Vagina (tissue), 2 donors: Measurements from ENCODE around the gene HOXC5. TPM values are rescaled to one million over a fixed set of nuclear protein-coding genes. Genes with fewer than 3 reads are reported as not detected.

Experiments
- DNase-seq, 2 donors: peaks; one replicate each; pipeline ENCODE4 v3.0.0-alpha.2; 2017; ENCODE audit errors: extremely low spot score in 2 of 2
- H3K27ac ChIP-seq: fragments of 200-600 bp; sonication (generic); one replicate; pipeline ENCODE4 v1.5.1; 2019
- H3K27me3 ChIP-seq: fragments of 200-600 bp; sonication (generic); one replicate; pipeline ENCODE4 v1.5.1; 2019
- H3K36me3 ChIP-seq, 2 donors: fragments of 200-600 bp; sonication (generic); one replicate each; pipeline ENCODE4 v1.5.1; 2017 to 2019
- H3K4me1 ChIP-seq: fragments of 200-600 bp; sonication (generic); one replicate; pipeline ENCODE4 v1.5.1; 2019
- H3K4me3 ChIP-seq, 2 donors: fragments of 200-600 bp; sonication (generic); 1 replicate in 1 of 2; 2 replicates in 1 of 2; pipeline ENCODE4 v1.5.1; 2016 to 2019
- H3K9me3 ChIP-seq: fragments of 200-600 bp; sonication (generic); one replicate; pipeline ENCODE4 v1.5.1; 2019
- POLR2A ChIP-seq, 2 donors: fragments of 450-650 bp; IDR thresholded peaks; one replicate each; pipeline ENCODE4 v1.6.1; 2017; ENCODE audit warnings: antibody characterized with exemption in 2 of 2, mild to moderate bottlenecking in 2 of 2, moderate library complexity in 2 of 2
- POLR2AphosphoS5 ChIP-seq, 2 donors: sonication (generic); formaldehyde crosslinking; IDR thresholded peaks; one replicate each; pipeline ENCODE4 v1.9.0; 2017; ENCODE audit warnings: antibody characterized with exemption in 2 of 2, mild to moderate bottlenecking in 2 of 2, low read depth in 1 of 2; ENCODE audit not compliant: insufficient read depth in 1 of 2
- intact Hi-C: fragments of 100-400 bp; cut with DNase I; formaldehyde crosslinking; loops from one replicate; pipeline ENCODE4 v1.15.1; 2023
- total RNA-seq: library from RNA; depleted of rRNA; stranded (reverse); fragments of >200 nt; gene quantifications from one replicate; pipeline ENCODE4 v1.2.3, GENCODE V29; 2016
- TF ChIP-seq, protein P1 (sequence below), 3 experiments: fragments of 450-650 bp in 2 of 3; fragments of 200-600 bp in 1 of 3; sonication (generic) in 1 of 3; IDR thresholded peaks; one replicate each; pipeline ENCODE4 v1.5.1; 2017 to 2019; ENCODE audit warnings: antibody characterized with exemption in 3 of 3, mild to moderate bottlenecking in 2 of 3, moderate library complexity in 2 of 3

Gene HOXC5
- total RNA-seq, 1 donor from 2014 or later: not detected

DNA sequence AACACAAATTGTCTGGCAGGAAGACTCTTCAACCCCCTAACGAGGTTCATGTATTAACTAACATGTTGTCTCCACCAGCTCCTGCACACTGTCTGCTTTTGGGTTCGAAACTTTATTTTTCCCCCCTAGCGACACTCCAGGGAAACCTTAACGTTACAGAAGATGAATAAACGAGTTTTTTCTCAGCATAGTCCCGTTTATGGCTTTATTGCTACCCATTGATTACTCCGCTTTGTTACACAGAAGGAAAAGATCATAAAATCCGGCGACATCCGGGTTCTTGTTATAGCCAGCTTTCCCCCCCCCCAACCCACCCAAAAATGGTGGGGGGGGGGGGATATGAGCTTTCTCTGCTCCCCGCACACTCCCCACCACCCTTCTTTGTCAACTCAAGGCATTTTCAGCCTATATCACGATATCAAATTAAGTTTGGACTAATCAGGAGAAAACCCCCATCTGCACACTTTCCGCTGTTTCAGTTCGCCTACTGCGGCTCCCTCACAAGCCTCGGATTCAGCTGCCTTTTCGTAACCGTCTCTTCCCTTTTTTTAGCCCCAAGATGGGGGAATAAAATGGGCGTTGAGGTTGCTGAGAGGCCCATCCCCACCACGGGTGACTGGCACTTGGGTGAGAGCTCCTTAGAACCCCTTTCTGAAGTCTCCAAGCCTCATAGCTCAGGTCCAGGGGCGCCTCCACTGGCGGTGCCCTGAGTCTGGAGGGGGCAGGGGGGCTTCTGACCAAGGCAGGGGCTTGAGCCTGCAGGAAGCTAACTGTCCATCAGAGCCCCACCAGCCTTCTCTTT is 6.0 kb upstream of the HOXC5 start:
- Histone ChIP-seq H3K27me3 (peaks cover 13% of the 10 kb centered on the region), H3K4me1 (peaks cover 16% of the 10 kb centered on the region), H3K36me3 (no peaks in the 10 kb centered on the region), H3K4me3 (no peak overlapping the region), H3K27ac (no peak overlapping the region), H3K9me3 (no peaks in the 10 kb centered on the region)
- no peak for DNase-seq
- intact Hi-C loops: no loop called here
- TF ChIP-seq, protein P1, sequence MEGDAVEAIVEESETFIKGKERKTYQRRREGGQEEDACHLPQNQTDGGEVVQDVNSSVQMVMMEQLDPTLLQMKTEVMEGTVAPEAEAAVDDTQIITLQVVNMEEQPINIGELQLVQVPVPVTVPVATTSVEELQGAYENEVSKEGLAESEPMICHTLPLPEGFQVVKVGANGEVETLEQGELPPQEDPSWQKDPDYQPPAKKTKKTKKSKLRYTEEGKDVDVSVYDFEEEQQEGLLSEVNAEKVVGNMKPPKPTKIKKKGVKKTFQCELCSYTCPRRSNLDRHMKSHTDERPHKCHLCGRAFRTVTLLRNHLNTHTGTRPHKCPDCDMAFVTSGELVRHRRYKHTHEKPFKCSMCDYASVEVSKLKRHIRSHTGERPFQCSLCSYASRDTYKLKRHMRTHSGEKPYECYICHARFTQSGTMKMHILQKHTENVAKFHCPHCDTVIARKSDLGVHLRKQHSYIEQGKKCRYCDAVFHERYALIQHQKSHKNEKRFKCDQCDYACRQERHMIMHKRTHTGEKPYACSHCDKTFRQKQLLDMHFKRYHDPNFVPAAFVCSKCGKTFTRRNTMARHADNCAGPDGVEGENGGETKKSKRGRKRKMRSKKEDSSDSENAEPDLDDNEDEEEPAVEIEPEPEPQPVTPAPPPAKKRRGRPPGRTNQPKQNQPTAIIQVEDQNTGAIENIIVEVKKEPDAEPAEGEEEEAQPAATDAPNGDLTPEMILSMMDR (IDR thresholded peaks at IDR 0.05): no peak
- TF ChIP-seq POLR2A (IDR thresholded peaks at IDR 0.05) (no peak), POLR2AphosphoS5 (IDR thresholded peaks at IDR 0.05; ENCODE audit: insufficient read depth in 1 of 2, low read depth in 1 of 2) (no peak)

DNA sequence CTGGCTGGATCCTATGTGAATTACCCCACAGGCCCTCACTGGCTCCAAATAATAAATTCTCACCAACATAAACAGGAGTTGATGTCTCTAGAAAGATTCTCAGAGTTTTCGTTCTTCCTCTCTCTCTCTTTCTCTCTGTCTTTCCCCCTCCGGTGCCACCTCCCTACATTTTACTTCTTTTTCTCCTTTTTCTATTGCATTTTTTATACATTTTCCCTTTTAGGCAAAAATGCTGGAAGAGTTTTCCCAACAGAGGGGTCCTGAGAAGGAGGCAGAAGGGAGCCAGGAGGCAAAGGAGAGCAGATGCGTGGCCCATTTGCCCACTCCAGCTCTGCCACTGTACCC is 5.4 kb upstream of the HOXC5 start:
- H3K27me3 ChIP-seq: peaks cover 13% of the 10 kb centered on the region
- no peaks in the 10 kb centered on the region for H3K36me3 ChIP-seq
- H3K4me3 ChIP-seq: no peak overlapping the region
- H3K4me1 ChIP-seq: peaks cover 18% of the 10 kb centered on the region
- intact Hi-C loops: no loop called here
- no peak overlapping the region for H3K27ac ChIP-seq
- no peak for DNase-seq
- H3K9me3 ChIP-seq: no peaks in the 10 kb centered on the region
- TF ChIP-seq POLR2A (IDR thresholded peaks at IDR 0.05) (no peak), POLR2AphosphoS5 (IDR thresholded peaks at IDR 0.05; ENCODE audit: insufficient read depth in 1 of 2, low read depth in 1 of 2) (no peak)
- TF ChIP-seq, protein P1 (IDR thresholded peaks at IDR 0.05): no peak

DNA sequence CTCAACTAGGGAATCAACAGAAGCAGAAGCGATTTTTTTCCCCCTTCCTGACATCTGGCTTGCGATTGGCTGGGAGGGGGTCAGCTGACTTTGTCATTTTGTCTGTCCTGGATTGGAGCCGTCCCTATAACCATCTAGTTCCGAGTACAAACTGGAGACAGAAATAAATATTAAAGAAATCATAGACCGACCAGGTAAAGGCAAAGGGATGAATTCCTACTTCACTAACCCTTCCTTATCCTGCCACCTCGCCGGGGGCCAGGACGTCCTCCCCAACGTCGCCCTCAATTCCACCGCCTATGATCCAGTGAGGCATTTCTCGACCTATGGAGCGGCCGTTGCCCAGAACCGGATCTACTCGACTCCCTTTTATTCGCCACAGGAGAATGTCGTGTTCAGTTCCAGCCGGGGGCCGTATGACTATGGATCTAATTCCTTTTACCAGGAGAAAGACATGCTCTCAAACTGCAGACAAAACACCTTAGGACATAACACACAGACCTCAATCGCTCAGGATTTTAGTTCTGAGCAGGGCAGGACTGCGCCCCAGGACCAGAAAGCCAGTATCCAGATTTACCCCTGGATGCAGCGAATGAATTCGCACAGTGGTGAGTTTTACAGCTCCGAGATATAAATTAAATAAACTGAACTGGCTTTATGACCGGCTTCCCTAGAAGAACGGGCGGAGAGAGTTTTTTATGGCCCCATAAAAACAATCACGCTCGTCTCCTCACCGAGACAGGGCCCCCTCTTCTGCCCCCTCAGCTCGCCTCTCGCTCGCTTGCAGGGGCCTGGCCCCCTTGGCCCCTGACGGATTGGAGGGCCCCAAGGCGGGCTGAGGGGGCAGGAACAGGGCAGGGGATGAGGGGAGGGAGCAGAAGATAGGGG is 4.3 kb upstream of the HOXC5 start, which contains the start of gene HOXC6:
HOXC6 (plus strand) TSS at position 127 of the 888 bp plus-strand sequence; CDS start at position 209, 82 bp downstream.
- Histone ChIP-seq H3K9me3 (no peaks in the 10 kb centered on the region), H3K4me1 (peaks cover 30% of the 10 kb centered on the region), H3K36me3 (no peaks in the 10 kb centered on the region), H3K27ac (no peak within 1 kb of the TSS), H3K27me3 (peaks cover 7% of the 10 kb centered on the region), H3K4me3 (no peak within 1 kb of the TSS)
- TF ChIP-seq, protein P1 (IDR thresholded peaks at IDR 0.05): no peak
- TF ChIP-seq POLR2A (IDR thresholded peaks at IDR 0.05) (no peak), POLR2AphosphoS5 (IDR thresholded peaks at IDR 0.05; ENCODE audit: insufficient read depth in 1 of 2, low read depth in 1 of 2) (no peak)
- no peak for DNase-seq
- intact Hi-C loops: no loop called here

DNA sequence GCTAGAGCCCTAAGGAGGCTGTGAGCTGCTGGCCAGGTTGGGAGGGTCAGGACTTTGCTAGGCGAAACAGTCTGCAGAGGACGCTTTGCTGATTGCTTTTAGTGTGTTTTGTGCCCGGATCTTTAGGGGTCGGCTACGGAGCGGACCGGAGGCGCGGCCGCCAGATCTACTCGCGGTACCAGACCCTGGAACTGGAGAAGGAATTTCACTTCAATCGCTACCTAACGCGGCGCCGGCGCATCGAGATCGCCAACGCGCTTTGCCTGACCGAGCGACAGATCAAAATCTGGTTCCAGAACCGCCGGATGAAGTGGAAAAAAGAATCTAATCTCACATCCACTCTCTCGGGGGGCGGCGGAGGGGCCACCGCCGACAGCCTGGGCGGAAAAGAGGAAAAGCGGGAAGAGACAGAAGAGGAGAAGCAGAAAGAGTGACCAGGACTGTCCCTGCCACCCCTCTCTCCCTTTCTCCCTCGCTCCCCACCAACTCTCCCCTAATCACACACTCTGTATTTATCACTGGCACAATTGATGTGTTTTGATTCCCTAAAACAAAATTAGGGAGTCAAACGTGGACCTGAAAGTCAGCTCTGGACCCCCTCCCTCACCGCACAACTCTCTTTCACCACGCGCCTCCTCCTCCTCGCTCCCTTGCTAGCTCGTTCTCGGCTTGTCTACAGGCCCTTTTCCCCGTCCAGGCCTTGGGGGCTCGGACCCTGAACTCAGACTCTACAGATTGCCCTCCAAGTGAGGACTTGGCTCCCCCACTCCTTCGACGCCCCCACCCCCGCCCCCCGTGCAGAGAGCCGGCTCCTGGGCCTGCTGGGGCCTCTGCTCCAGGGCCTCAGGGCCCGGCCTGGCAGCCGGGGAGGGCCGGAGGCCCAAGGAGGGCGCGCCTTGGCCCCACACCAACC is 3.1 kb upstream of the HOXC5 start:
- H3K4me1 ChIP-seq: peaks cover 41% of the 10 kb centered on the region
- intact Hi-C loops: loop anchor here (5.0 kb wide), 1 partner anchor 168 kb away; no protein-coding TSS in a partner anchor
- TF ChIP-seq, protein P1 (IDR thresholded peaks at IDR 0.05): no peak
- TF ChIP-seq POLR2AphosphoS5 (IDR thresholded peaks at IDR 0.05; ENCODE audit: insufficient read depth in 1 of 2, low read depth in 1 of 2): no peak
- TF ChIP-seq POLR2A (IDR thresholded peaks at IDR 0.05): no peak
- no peak for DNase-seq
- no peaks in the 10 kb centered on the region for H3K9me3 ChIP-seq
- no peaks in the 10 kb centered on the region for H3K36me3 ChIP-seq
- no peak overlapping the region for H3K27ac ChIP-seq
- H3K4me3 ChIP-seq: no peak overlapping the region
- H3K27me3 ChIP-seq: peaks cover 1% of the 10 kb centered on the region
